Endodermal cell (in vitro differentiated cells): ENCODE results near the gene INTS3. TPM values are rescaled to one million over a fixed set of nuclear protein-coding genes. Genes with fewer than 3 reads are reported as not detected.

Experiments used
- DNase-seq: peaks from one replicate; pipeline ENCODE4 v3.0.0-alpha.2; 2017
- H3K27ac ChIP-seq: 2 replicates; pipeline ENCODE4 v1.5.1; 2013; ENCODE audit warnings: mild to moderate bottlenecking, low read depth, low read length, moderate library complexity
- H3K27me3 ChIP-seq: 2 replicates; pipeline ENCODE4 v1.6.1; 2013; ENCODE audit warnings: mild to moderate bottlenecking, low read length, moderate library complexity; ENCODE audit not compliant: insufficient read depth, control insufficient read depth, poor library complexity, severe bottlenecking
- H3K36me3 ChIP-seq: 2 replicates; pipeline ENCODE4 v1.7.0; 2013; ENCODE audit warnings: mild to moderate bottlenecking, low read length, moderate library complexity; ENCODE audit not compliant: control insufficient read depth, insufficient read depth
- H3K4me1 ChIP-seq: one replicate; pipeline ENCODE4 v1.7.0; 2013; ENCODE audit warnings: low read length; ENCODE audit not compliant: control insufficient read depth, insufficient read depth
- H3K4me3 ChIP-seq: 2 replicates; pipeline ENCODE4 v1.5.1; 2013; ENCODE audit warnings: mild to moderate bottlenecking, low read length, moderate library complexity
- H3K9ac ChIP-seq: 2 replicates; pipeline ENCODE4 v1.6.1; 2013; ENCODE audit warnings: mild to moderate bottlenecking, low read length, moderate library complexity; ENCODE audit not compliant: poor library complexity, severe bottlenecking; ENCODE audit errors: extremely low read depth
- H3K9me3 ChIP-seq: 2 replicates; pipeline ENCODE4 v1.6.1; 2013; ENCODE audit warnings: mild to moderate bottlenecking, low read length, moderate library complexity; ENCODE audit not compliant: control insufficient read depth
- H3K27ac Mint-ChIP-seq: 2 replicates; pipeline ENCODE4 v1.8.0; 2020; ENCODE audit warnings: mixed read lengths
- H3K27me3 Mint-ChIP-seq: 2 replicates; pipeline ENCODE4 v1.8.0; 2021; ENCODE audit warnings: mild to moderate bottlenecking, mixed read lengths; ENCODE audit not compliant: insufficient read depth
- H3K36me3 Mint-ChIP-seq: 2 replicates; pipeline ENCODE4 v1.8.0; 2020; ENCODE audit warnings: low read depth, mixed read lengths
- H3K4me1 Mint-ChIP-seq: 2 replicates; pipeline ENCODE4 v1.8.0; 2020; ENCODE audit warnings: mixed read lengths
- H3K4me3 Mint-ChIP-seq: 2 replicates; pipeline ENCODE4 v1.8.0; 2020; ENCODE audit warnings: mild to moderate bottlenecking, moderate library complexity, mixed read lengths
- H3K9me3 Mint-ChIP-seq: 2 replicates; pipeline ENCODE4 v1.8.0; 2020; ENCODE audit warnings: mild to moderate bottlenecking, mixed read lengths
- WGBS, 2 experiments: methylation state at CpG; one replicate each; pipeline versions ENCODE4 v1.1.5 to v1.1.7; 2013; ENCODE audit warnings: missing lambda C conversion rate in 2 of 2, mixed read lengths in 1 of 2; ENCODE audit not compliant: insufficient coverage in 1 of 2, insufficient read length in 1 of 2; 5-methylcytosine and 5-hydroxymethylcytosine counted together
- total RNA-seq, 2 donors: library from RNA; stranded (reverse); fragmentation: NEBNext Ultra II Directional in 1 of 2; extraction: Animal tissue kit (Norgen Biotek cat#: 25700) in 1 of 2; gene quantifications; 2 replicates in 1 of 2; 3 replicates in 1 of 2; pipeline ENCODE4 v1.2.1, GENCODE V29; 2021
- TF ChIP-seq, protein P1 (sequence below): fragments of 200-600 bp; sonication (generic); conservative IDR thresholded peaks from 2 replicates; pipeline ENCODE4 v1.5.0; 2021; ENCODE audit warnings: antibody characterized with exemption, mild to moderate bottlenecking

The INTS3 gene
- total RNA-seq, 2 donors from 2014 or later: 94.4 to 117 TPM

DNA sequence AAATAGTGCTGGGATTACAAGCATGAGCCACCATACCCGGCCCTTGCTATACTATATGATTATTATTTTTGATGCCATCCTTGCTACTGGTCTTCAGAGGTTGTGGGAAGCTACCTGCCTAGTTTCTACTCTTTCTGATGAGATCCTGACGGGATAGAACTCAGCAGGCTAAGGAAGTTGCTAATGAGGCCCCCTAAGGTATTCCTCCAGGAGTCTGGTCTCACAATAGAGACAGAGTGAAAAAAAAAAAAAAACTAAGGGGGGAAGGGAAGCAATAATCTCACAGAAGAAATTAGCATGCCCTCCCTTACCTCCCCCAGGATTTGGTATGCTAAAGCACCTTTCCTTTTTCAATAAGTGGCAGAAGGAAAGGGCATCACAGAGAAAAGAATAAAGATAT is 17.6 kb downstream of the INTS3 start:
- Mint-ChIP-seq H3K9me3 (no peaks in the 10 kb centered on the region), H3K4me3 (peak overlapping the region; percentile 19), H3K36me3 (peaks cover 62% of the 10 kb centered on the region), H3K4me1 (peaks cover 76% of the 10 kb centered on the region), H3K27ac (peak overlapping the region; percentile 88), H3K27me3 (no peaks in the 10 kb centered on the region)
- Histone ChIP-seq H3K4me3 (no peak overlapping the region), H3K27me3 (no peaks in the 10 kb centered on the region), H3K4me1 (peaks cover 27% of the 10 kb centered on the region), H3K9ac (no peak overlapping the region), H3K27ac (no peak overlapping the region), H3K9me3 (no peaks in the 10 kb centered on the region), H3K36me3 (peaks cover 75% of the 10 kb centered on the region)
- DNase-seq: peak; percentile 80
- TF ChIP-seq, protein P1, sequence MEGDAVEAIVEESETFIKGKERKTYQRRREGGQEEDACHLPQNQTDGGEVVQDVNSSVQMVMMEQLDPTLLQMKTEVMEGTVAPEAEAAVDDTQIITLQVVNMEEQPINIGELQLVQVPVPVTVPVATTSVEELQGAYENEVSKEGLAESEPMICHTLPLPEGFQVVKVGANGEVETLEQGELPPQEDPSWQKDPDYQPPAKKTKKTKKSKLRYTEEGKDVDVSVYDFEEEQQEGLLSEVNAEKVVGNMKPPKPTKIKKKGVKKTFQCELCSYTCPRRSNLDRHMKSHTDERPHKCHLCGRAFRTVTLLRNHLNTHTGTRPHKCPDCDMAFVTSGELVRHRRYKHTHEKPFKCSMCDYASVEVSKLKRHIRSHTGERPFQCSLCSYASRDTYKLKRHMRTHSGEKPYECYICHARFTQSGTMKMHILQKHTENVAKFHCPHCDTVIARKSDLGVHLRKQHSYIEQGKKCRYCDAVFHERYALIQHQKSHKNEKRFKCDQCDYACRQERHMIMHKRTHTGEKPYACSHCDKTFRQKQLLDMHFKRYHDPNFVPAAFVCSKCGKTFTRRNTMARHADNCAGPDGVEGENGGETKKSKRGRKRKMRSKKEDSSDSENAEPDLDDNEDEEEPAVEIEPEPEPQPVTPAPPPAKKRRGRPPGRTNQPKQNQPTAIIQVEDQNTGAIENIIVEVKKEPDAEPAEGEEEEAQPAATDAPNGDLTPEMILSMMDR: no peak
- WGBS, 2 experiments: 9 to 40% methylated on average over 1 to 2 of the region's 2 CpGs

DNA sequence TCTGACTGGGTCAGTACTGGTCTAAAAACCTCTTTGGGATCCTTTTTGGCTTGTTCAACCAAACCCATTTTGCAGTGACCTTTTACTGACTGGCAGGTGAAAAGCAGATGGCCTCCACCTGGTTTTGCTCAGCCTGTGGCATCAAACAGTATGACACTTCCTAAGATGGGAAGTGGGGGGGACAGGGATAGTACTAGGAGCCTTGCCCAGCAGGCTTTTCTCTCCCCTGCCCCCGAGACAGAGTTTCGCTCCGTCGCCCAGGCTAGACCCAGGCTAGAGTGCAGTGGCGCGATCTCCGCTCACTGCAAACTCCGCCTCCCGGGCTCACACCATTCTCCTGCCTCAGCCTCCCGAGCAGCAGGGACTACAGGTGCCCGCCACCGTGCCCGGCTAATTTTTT is 18.3 kb downstream of the INTS3 start:
- H3K4me3 ChIP-seq: peak overlapping the region; percentile 8
- H3K4me1 Mint-ChIP-seq: peaks cover 74% of the 10 kb centered on the region
- H3K36me3 ChIP-seq: peaks cover 75% of the 10 kb centered on the region
- peak; percentile 58 for DNase-seq
- TF ChIP-seq, protein P1: no peak
- no peak overlapping the region for H3K27ac ChIP-seq
- peaks cover 60% of the 10 kb centered on the region for H3K36me3 Mint-ChIP-seq
- no peaks in the 10 kb centered on the region for H3K27me3 Mint-ChIP-seq
- peaks cover 31% of the 10 kb centered on the region for H3K4me1 ChIP-seq
- no peaks in the 10 kb centered on the region for H3K27me3 ChIP-seq
- 92 to 93% methylated on average over 10 to 13 of the region's 13 CpGs for WGBS, 2 experiments
- no peaks in the 10 kb centered on the region for H3K9me3 Mint-ChIP-seq
- H3K4me3 Mint-ChIP-seq: no peak overlapping the region
- H3K9ac ChIP-seq: no peak overlapping the region
- H3K27ac Mint-ChIP-seq: peak overlapping the region; percentile 88
- H3K9me3 ChIP-seq: no peaks in the 10 kb centered on the region

DNA sequence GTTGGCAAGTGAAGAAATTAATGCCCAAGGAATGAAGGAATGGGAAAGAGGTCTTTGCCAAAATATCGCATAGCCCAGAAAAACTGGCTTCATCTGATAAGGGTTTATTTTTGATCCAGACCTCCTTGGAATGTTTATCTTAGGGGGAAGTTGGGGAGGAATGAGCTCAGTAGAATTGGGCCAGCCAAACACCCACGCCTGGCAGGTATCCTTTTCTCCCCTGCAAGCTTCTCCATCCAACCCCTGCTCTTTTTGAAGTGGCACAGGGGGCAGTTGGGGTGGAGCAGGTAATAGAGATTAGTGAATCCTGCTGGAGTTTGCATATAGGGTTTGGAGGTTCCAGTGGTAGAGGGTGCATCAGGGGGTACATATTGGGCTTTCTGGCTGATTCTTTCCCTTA is 21.1 kb downstream of the INTS3 start:
- Histone ChIP-seq H3K36me3 (peaks cover 70% of the 10 kb centered on the region), H3K4me3 (no peak overlapping the region), H3K27me3 (no peaks in the 10 kb centered on the region), H3K4me1 (peaks cover 22% of the 10 kb centered on the region), H3K9me3 (no peaks in the 10 kb centered on the region), H3K27ac (no peak overlapping the region), H3K9ac (no peak overlapping the region)
- WGBS, 2 experiments: 91 to 100% methylated on average over 1 to 2 of the region's 2 CpGs
- Mint-ChIP-seq H3K4me1 (peaks cover 47% of the 10 kb centered on the region), H3K27me3 (no peaks in the 10 kb centered on the region), H3K27ac (no peak overlapping the region), H3K36me3 (peaks cover 65% of the 10 kb centered on the region), H3K4me3 (no peak overlapping the region), H3K9me3 (no peaks in the 10 kb centered on the region)
- no peak for DNase-seq
- TF ChIP-seq, protein P1: no peak
